Stimulated activated CD4-positive, alpha-beta T cell treated with anti-CD3 and anti-CD28 coated beads, Interleukin-1b, Interleukin-23, amount 100 ng/mL, for 1 hour (primary cell): ENCODE data around the gene PRKCE.

Source experiments
- DNase-seq, 2 donors: peaks; one replicate each; pipeline ENCODE4 v3.0.0-alpha.2; 2020; ENCODE audit warnings: low read depth in 2 of 2

PRKCE gene

DNA sequence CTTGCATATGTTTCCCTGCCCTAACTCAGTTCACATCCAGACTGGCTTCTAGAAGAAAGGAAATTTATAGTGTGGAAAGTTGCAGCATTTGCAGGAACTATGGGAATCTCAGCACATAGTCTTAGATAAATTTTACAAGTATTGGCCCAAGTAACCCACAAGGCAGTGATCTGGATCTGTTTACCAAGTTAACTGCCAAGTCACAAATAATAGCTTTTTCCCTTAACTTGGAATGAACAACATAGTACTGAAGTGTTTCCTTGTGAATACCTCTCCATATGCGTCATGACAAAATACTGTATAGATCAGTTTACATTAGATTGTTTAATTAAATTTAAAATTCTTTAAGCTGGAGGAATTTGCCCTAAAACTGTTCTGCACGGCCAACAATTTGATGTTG, 390.0 kb downstream of the PRKCE start:
- no peak for DNase-seq

DNA sequence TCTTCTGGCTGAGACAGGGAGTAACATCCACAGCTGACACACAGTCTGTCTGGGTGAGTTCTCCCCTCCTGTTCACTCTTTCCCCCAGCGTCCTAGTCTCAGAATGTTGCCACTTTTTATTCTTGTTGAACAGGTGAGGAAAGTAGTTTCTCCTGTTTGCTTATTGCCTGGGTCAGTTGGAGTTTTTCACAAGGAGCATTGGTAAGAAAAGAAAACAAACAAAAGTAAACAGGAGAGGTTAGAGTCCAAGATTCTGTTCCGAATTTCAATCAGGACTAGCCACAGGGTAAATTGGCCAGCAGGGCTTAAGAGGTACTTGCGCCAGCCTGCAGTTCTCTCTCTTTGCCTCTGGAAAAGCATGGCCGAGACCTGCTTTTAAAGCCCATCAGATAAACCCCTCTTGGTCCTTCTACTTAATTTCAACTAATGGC, 390.7 kb downstream of the PRKCE start:
- no peak for DNase-seq

DNA sequence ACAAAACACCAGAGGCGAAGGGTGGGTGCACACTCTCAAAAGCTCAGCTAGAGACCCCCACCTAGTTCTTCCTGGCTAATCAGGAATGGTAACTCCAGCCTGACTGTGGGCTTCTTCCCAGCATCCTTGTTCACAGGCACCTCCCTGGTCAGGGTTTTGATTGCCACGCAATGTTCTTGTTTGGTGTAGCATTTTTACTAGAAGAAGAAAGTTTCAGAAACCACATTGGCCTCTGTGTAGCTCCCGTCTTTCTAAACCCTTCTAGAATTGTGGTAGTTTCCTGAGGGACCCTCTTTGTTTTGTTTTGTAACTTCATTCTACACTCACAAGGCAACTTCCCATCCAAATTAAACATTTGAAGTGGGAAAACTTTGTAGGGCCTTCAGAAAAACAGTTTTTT, 391.2 kb downstream of the PRKCE start:
- no peak for DNase-seq

DNA sequence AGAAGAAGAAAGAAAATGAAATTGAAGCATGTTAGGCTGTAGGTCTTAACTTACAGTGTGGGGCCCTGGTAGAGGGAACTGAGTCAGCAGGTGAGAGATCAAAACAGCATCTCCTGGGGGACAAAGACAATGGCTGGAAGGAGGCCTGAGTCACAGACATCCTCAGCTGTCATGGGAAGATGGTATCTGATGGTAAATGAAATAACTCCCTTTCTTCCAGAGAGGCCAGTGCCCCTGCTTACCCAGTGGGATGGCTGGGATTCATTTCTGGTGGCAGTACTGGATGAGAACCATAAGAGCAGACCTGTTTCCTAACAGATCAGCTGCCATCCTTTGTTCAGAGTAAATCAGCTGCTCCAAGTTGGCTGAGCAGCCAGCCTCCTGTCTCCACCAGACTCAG, 394.4 kb downstream of the PRKCE start:
- DNase-seq: no peak

DNA sequence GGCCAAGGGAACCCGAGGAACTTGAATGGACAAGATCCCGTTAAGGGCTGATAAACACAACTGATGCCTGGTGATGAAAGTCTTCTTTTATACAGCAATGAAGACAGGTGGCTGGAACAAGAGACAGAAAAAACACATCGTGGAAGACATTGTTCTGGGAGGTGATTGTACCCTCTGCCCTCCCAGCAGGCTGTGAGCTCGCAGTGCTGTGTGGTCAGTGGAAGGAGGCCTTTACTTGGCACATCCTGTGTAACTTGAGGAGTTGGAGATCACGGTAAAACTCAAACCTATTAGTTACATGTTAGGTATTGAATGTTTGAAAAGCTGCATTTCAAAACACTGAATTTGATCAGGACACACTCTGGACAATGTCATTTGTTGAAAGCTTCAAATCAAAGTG, 395.8 kb downstream of the PRKCE start:
- no peak for DNase-seq

DNA sequence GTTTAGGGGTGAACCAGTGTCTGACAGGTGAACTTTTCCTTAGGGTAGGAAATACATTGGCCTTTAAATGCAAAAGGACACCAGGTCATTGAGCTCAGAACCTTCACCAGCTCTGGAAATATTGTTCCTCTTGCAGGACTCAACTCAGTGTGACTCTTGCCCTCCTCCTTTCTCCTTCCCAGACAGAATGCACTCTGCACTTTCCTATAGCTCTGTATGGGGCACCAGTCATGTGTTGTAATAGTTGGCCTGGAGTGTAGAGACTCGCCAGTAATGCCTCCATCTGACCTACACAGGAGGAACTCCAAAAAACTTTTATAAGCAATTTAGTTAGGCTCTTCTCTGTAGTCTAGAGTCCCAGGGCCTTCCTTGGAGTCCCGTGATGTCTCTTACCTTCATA, 397.2 kb downstream of the PRKCE start:
- DNase-seq: no peak

DNA sequence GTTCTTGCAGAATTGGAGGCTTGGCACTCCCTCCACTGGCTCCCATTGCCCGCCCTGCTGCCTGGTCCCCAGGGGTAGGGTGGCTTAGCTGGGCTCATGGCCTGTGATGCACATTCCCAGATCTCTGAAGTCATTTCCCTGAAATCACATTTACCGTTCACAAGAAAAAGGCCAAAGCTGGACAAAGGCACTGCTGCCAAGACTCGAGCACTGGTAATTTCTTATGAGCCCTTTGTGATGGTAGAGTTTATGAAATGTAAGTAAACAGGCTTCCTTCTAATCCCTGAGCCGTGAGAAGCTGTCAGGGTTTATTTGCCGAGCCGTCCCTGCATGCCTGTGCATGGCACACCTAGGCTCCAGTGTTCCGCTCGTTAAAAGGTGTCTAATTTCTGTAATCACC, 398.6 kb downstream of the PRKCE start:
- no peak for DNase-seq

DNA sequence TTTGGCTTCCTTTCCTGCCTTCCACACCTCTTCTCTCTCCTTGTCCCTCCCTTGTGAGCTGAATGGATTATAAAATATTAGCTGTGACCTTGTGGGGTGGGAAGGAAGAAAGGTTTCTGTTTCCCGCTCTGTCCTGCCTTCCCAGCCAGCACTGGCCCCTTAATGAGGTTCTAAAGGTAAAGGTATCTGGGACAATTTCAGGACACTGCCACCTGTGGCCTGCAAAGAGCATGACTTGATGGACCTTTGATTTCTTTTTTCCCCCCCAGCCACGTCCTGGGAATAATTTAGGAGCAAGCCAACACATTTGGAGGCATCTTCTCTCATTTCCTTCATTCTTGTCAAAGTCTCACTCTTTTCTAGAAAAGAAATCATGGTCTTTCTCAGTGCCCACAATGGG, 399.0 kb downstream of the PRKCE start:
- no peak for DNase-seq

DNA sequence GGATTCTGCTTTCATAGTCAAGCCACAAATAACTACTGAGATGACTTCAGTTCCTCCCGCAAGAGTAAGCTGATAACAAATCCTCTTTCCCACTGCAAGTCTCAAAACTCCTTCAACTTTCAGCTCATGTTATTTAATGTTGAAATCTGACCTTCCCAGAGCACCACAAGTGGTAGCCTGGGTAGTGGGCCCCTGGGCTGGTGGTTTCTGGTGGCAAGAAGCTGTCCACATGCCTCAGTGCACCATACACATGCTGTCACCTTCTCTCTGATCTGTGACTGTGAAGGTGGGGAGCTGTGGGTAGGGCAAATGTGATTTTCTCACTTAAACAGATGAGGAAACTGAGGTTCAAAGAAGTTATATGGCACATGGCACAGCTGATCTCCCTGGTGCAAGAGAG, 399.6 kb downstream of the PRKCE start:
- no peak for DNase-seq

DNA sequence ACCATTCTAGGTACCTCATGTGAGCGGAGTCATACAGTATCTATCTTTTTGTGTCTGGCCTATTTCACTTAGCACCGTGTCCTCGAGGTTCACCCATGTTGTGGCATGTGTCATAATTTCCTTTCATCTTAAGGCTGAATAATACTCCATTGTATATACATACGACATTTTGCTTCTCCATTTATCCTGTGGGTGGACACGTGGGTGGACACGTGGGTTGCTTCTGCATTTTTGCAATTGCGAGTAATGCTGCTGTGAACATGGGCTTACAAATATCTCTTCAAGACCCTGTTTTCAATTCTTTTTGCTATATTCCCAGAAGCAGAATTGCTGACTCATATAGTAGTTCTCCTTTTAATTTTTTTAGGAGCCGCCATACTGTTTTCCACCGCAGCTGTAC, 402.1 kb downstream of the PRKCE start:
- DNase-seq: no peak

DNA sequence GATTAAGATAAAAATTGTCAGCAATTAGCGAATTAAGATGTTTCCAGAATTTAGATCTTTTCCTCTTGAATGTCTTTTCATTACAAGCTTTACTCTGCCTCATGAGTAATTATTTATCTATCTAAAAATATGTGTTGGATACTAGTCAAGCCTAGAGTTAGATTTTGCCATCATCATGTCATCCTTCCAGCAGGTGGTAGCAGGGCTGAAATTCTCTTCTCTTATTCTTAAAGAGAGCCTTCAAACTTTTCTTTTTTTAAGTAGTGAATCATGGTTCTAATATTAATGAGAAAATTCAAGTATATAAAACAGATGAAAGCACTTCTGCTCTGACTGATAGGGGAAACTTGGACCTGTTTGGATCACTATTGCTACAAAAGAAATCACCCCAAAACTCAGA, 405.1 kb downstream of the PRKCE start:
- DNase-seq: no peak

DNA sequence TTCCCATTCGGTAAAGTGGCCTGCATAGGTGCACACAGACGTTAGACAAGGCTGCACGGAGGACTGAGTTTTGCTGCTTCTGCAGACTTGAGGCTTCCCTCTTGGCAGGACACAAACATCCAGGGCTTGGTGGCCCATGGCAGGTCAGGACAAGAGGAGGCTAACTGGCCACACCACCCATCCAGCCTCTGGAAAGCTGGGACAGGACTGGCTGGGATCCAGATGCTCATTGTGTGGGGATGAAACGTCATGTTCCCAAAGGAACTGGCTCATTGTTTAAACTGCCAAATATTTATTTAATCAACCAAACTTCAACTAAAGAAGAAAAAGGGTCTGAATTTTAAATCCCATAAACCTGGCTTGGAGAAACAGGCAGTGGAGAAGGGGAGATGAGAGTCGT, 406.7 kb downstream of the PRKCE start:
- no peak for DNase-seq

DNA sequence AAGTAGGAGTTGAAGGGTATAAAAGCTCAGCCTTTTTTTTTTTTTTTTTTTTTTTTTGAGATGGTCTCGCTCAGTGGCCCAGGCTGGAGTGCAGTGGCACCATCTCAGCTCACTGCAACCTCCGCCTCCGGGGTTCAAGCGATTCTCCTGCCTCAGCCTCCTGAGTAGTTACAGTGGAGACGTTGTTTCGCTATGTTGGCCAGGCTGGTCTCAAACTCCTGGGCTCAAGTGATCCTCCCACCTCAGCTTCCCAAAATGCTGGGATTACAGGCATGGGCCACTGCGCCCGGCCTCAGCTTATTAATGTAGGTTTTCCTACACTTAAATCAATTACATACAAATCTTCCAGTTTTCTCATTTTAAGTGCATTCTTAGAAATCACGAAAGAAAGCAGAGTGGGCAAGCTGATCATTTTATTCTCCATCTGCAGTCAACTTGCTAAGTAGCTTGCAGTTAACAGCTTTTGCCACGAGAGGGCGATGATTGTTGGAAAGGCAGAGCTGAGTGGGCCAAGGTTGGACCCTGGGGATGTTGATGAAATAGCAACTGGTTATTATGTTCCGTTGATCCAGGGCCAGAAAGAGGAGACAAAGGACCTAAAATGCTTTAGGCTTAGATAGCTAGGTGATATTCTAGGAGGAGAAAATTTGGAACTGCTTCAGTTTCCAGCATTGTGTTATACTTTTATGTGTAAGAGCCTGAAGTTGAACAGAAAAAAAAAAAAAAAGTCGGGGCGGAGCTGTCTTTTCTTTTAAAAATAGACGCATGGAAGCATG, 411.4 kb downstream of the PRKCE start:
- DNase-seq: peak; percentile 11 to 54

DNA sequence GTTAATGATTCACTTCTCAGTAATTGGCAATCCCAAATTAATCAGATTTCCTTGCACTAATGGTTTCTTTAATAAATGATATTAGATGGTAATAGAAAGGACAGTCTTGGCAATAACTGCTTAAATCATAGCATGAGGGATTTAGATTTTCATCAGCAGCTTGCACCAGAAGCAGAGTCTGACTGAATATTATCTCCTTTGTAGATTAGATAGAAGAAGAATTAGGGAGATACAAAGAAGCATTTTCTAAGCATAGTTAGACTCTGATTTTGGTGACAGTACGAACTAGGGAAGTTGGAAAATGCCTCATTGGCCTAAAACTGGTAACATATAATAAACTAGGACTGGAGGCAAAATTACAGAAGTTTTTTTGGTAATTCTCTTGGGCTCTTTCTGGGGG, 412.9 kb downstream of the PRKCE start:
- DNase-seq: no peak

DNA sequence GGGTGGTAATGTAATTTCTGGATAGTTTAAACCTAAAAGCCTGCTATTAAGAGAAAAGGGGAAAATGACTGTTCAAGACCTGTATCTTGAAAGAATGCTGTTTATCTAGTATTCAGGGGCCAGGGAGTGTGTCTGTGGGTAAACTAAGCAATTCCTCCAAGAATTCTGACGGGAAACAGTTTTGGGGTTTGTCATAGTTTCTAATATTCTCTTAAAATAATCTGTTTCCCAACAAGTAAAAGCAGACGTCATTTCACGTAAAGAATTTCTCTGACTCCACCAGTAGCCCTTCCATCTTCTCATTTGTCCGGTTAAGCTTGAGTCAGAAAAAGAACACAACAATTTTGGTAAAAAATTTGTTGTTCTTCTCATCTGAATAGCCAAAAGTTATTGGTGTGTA, 413.7 kb downstream of the PRKCE start:
- no peak for DNase-seq

DNA sequence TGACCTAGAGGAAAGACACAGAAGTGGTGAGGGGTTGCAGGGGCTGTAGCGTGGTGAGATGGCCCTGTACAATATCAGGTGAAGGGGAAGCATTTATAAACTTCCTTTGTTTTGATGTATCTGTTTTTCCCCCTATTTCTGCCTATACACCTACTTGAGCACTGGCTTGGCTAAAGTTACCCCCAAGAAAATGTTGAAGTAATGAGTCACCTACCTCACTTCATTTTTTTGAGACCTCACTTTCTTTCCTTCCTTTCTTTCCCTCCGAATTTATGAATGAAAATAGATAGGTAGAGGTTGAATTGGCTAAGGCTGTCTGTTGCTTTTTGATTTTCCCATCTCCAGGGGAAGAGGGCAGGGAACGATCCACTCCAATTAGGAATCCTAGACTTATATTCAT, 414.6 kb downstream of the PRKCE start:
- no peak for DNase-seq

DNA sequence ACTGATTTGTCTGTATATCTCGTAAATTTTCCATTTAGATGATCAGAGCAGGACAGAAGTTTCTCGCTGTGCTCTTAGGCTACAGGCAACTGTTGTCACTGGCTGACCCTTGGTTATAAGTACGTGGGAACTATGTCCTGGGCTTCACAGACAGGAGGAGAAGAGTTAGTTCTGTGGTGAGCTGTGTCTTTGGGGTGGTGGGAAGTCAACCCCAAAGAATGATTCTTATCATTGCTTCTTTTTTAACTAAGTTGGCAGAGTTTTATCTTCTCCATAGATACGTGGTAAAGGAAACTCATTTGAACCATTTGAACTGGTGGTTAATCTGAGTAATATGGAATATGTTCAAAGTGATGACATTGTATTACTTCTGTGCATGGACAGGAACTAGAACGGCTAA, 415.1 kb downstream of the PRKCE start:
- DNase-seq: no peak

DNA sequence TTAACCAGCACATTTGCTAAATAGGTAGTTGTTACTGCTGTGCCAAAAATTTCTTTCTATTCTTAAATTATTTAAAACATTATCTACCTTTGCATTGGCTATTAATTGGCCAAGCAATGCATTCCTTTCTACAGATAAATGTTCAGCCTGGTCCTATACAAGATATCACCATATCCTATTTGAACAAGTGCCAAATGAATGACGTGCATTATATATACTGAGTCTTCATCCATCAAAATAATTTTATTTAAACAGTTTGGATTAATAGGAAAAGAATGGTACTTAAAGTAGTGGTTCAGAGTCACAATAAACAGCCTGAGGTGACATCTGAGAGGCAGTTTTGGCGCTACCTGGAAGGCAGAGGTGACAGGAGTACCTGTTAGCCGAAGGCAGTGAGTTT, 415.6 kb downstream of the PRKCE start:
- DNase-seq: no peak

DNA sequence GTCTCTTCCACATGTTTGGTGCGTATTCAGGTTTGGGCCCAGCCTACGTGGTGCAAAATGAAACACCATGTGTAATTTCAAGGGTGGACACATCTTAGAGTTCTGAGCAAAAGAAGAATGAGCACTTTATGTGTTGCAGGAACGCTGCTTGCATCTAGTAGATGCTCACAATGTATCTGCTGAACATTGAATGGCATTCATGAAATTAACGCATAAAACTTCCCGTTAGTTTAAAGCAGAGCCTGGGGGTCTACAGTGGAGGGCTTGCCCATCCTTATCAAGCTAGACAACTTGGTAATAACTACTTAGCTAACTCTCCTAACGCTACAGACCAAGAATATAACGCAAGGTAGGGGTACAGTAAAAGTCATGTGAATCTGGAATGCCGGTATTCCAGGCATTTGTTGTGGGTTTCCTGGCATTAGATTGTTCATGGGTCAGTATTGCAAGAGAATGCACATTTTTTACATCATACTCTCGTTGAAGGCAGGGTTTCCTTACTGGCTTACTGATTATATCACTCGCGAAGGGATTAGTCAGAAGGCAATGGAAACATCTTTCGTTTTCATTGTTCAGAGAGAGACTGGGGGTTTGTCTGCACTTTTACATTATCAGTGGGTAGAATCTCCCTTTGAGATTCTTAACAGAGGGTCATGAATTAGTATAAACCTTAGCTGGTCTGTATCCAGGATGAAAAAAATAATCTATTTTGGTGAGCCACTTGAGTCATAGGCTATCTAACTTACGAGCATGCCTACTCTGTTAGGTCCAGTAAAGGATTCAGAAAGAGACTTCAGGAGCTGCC, 416.2 kb downstream of the PRKCE start:
- no peak for DNase-seq

DNA sequence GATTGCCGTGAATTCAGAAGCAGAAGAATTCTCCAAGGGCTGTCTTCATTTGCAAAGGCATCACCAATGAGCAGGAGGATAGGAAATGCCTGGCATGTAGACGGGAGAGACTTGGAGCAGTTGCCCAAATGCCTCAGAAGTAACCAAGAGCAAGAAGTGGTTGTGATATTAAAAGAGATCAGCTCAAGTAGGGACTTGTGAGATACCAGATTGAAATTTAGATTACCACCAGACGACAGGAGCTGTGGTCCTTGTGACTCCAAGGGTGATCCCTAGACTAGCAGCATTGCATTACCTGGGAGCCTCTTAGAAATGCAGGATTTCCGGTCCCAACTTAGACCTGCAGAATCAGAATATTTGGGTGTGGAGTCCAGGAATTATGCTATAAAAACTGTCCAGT, 417.2 kb downstream of the PRKCE start:
- DNase-seq: no peak

DNA sequence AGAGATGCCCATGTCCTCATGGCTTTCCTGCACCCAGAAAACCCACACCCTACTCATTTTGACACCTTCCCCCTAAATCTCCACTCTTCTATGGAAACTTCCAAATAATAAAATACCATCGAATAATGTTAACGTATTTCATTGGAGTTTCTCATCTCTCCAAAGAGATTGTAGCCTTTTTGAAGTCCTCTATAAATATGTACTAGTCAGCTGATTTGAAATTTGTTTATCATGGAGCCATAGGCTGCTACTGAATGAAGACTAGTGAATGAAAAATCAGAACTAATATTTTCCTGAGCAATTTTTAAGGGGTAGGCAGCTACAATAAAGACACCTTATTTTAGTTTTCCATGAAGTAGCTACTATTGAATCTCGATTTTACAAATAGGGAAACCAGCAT, 419.6 kb downstream of the PRKCE start:
- DNase-seq: no peak

DNA sequence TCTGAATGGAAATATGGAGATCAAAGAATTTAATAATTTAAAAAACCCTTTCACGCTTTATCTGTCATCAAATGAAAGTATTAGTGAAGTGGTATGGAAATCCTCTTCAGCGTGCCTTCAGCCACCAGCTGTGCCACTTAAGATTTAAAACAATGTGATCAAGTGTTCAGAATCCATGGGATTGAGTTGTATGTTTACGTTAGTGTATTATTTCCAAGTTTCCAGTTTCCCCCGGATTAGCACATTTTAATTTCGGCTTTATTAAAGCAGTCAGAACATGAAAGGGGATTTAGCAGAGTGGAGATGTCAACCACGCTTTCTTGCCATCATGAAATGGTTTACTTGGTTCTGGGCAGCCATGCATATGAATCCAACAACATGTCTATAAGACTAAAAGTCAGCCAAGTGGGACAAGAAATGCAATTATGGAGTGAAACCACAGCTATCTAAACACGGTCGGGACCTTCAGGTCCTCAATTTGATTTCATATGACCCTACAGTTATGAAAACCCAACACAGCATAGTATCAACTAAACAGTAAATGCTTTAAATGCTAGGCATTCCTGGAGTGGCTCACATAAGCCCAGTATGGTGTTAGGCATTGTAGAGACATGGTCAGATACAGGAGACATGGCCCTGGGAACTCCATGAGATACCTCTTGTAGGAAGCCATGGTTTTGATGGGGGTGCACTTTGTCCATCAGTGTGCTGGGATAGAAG, 420.8 kb downstream of the PRKCE start:
- no peak for DNase-seq

DNA sequence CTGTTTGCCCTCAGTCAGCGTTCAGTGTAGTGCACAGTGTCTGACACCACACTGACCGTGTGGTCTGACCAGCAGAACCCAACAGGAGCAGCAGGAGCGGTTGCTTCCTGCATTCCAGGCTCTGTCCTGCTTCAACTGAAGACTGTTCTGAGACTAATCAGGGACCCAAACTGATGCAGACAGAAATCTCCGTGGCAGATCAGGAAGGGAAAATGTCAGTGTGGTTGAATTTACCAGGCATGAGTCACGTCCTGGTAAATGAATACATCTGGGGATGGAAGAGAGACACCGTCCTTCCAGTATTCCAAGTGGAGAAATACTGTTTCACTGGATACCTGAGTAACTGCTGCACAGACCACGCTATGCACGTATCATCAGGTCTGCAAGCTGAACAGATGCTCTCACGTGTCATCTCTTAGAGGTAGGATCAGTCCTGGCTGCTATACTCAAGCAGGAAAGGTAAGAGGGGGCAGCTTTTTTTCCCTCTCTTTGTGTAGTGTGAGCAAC, 422.1 kb downstream of the PRKCE start:
- DNase-seq: no peak
